Adrenal gland (tissue), 5 donors: Measurements from ENCODE around the gene PARD3B.

Experiments
- CTCF ChIP-seq, 6 experiments: fragments of 450-650 bp in 4 of 6; fragments of 200-600 bp in 2 of 6; sonication (generic) in 1 of 6; IDR thresholded peaks; 1 replicate in 5 of 6; 2 replicates in 1 of 6; pipeline versions ENCODE4 v1.5.1 to v1.8.0; 2016 to 2021; ENCODE audit warnings: antibody characterized with exemption in 6 of 6, mild to moderate bottlenecking in 2 of 6, moderate library complexity in 1 of 6
- POLR2A ChIP-seq, 2 donors: fragments of 450-650 bp; IDR thresholded peaks; one replicate each; pipeline ENCODE4 v1.6.1; 2017; ENCODE audit warnings: antibody characterized with exemption in 2 of 2, mild to moderate bottlenecking in 2 of 2, moderate library complexity in 1 of 2
- donor health status: DM: no; HTN: no; CAD: no.

- TF ChIP-seq CTCF (IDR thresholded peaks at IDR 0.05) (no peak), POLR2A (IDR thresholded peaks at IDR 0.05) (no peak)
Observed at GRCh38 chr2:205483095-205483494, 937.8 kb downstream of the PARD3B start.
